ENCODE measurements around the gene ATXN1. TPM values are rescaled to one million over a fixed set of nuclear protein-coding genes. Genes with fewer than 3 reads are reported as not detected.

ATXN1 gene
- total RNA-seq, 3 donors from 2014 or later, result 30.4 to 87.3 (median 50.1) TPM

- ATAC-seq (peak; percentile 17), DNase-seq (no peak)
- no peak for TF ChIP-seq CTCF (IDR thresholded peaks at IDR 0.05)
- Histone ChIP-seq H3K4me1 (ENCODE audit: low read depth) (peaks cover 34% of the 10 kb centered on the region), H3K9me3 (no peaks in the 10 kb centered on the region), H3K4me3 (no peak overlapping the region), H3K36me3 (ENCODE audit: low read depth) (no peaks in the 10 kb centered on the region)
- intact Hi-C loops (cut with DNase I, micrococcal nuclease), result no loop called here
These were observed 30.4 kb downstream of the ATXN1 start for GRCh38 chr6:16730738-16731477.

- TF ChIP-seq CTCF (IDR thresholded peaks at IDR 0.05), result no peak
- intact Hi-C loops (cut with DNase I, micrococcal nuclease), result no loop called here
- Histone ChIP-seq H3K9me3 (no peaks in the 10 kb centered on the region), H3K36me3 (ENCODE audit: low read depth) (no peaks in the 10 kb centered on the region), H3K4me3 (no peak overlapping the region), H3K4me1 (ENCODE audit: low read depth) (peaks cover 34% of the 10 kb centered on the region)
- DNase-seq (no peak), ATAC-seq (no peak)
These were observed 31.5 kb downstream of the ATXN1 start for GRCh38 chr6:16729744-16730143.

- H3K36me3 ChIP-seq (ENCODE audit: low read depth), result no peaks in the 10 kb centered on the region
- intact Hi-C loops (cut with DNase I, micrococcal nuclease), result no loop called here
- no peak overlapping the region for H3K4me3 ChIP-seq
- no peak for TF ChIP-seq CTCF (IDR thresholded peaks at IDR 0.05)
- H3K4me1 ChIP-seq (ENCODE audit: low read depth), result peaks cover 34% of the 10 kb centered on the region
- no peaks in the 10 kb centered on the region for H3K9me3 ChIP-seq
- DNase-seq (no peak), ATAC-seq (peak; percentile 62)
These were observed 32.0 kb downstream of the ATXN1 start for GRCh38 chr6:16729183-16729691.

- H3K36me3 ChIP-seq (ENCODE audit: low read depth), result no peaks in the 10 kb centered on the region
- intact Hi-C loops (cut with DNase I, micrococcal nuclease), result no loop called here
- no peak for DNase-seq
- no peak for TF ChIP-seq CTCF (IDR thresholded peaks at IDR 0.05)
- ATAC-seq, result no peak
- H3K9me3 ChIP-seq, result no peaks in the 10 kb centered on the region
- no peak overlapping the region for H3K4me3 ChIP-seq
- peaks cover 34% of the 10 kb centered on the region for H3K4me1 ChIP-seq (ENCODE audit: low read depth)
These were observed 32.6 kb downstream of the ATXN1 start for GRCh38 chr6:16728513-16729182.

GRCh38 chr6:16727996-16728395 lies 33.3 kb downstream of the ATXN1 start:
- peak; percentile 55 for ATAC-seq
- DNase-seq, result no peak

More at GRCh38 chr6:16727996-16728395, 33.3 kb downstream of the ATXN1 start:
- intact Hi-C loops (cut with DNase I, micrococcal nuclease), result no loop called here
- Histone ChIP-seq H3K4me3 (no peak overlapping the region), H3K9me3 (no peaks in the 10 kb centered on the region), H3K4me1 (ENCODE audit: low read depth) (peaks cover 34% of the 10 kb centered on the region), H3K36me3 (ENCODE audit: low read depth) (no peaks in the 10 kb centered on the region)
- no peak for TF ChIP-seq CTCF (IDR thresholded peaks at IDR 0.05)

All from mucosa of descending colon (tissue), 3 donors.